NCI-H187 treated with DMSO at 0.1 percent for 48 hours (cell line): ENCODE measurements around the gene SENP3.

ENCODE experiments used
- DNase-seq: peaks from one replicate; lab custom pipeline; 2025; lab: John Stamatoyannopoulos, UW

The SENP3 gene

DNA sequence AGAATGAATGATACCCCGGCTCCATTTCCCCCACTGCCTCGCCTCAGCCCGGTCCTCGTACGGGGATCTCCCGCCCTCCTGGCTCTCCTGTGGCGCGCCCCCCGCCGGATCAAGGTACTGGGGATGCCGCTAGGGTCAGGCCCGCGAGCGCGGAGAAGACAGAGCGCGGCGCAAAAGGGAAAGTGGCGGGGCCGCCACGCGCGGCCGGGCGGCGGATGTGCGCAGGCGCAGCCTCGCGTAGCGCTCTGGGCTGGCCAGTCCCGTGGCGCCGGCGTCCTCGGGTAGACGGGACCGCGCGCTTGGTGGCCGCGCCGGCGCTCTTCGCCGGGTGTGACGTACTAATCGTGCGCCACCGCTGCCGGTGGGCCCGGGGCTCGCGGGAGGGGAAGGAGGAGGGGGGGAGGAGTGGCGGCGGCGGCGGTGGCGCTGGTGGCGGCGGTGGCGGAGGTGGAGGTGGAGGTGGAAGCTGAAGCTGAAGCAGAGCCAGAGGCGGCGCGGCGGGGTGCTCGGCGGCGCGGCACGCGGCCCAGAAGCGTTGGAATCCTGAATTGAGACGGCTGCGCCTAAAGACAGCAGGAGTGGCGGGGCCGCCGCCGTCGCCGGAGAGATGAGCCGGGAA lies at the start of gene SENP3:
SENP3 (plus strand) TSS at position 331 of the 619 bp plus-strand sequence. CDS start 1,158 bp downstream, outside the sequence.
- no peak for DNase-seq

- no peak for DNase-seq
Measured at GRCh38 chr17:7512105-7512504, 49.6 kb upstream of the SENP3 start.

GRCh38 chr17:7512824-7513540 lies 48.7 kb upstream of the SENP3 start:
- no peak for DNase-seq

GRCh38 chr17:7513850-7514419 lies 47.8 kb upstream of the SENP3 start:
- no peak for DNase-seq

DNA sequence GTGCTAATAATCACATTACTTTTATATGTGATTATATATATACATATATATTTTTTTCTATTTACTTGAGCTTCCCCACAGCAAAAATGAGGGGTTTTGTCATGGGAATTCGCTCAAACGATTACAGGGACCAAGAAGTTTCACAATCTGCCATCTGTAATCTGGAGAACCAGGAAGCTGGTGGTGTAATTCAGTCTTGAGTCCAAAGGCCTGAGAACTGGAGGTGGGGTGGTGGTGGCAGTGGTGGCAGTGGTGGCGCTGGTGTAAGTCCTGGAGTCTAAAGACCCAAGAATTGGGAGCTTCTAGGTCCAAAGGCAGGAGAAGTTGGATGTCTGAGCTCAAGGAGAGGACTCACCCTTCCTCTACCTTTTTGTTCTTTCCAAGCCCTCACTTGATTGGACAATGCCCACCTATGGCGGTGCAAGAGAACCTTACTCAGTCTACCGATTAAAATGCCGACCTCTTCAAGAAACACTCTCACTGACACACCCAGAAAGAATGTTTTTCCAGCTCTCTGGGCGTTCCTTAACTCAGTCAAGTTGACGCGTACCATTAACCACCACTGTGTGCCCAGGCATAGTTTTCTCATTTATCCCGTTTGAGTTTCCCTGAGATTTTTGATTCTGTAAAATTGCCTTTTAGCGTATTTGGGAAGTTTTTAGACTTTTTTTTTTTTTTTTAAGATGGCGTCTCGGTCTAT lies 45.7 kb upstream of the SENP3 start:
- DNase-seq = no peak

DNA sequence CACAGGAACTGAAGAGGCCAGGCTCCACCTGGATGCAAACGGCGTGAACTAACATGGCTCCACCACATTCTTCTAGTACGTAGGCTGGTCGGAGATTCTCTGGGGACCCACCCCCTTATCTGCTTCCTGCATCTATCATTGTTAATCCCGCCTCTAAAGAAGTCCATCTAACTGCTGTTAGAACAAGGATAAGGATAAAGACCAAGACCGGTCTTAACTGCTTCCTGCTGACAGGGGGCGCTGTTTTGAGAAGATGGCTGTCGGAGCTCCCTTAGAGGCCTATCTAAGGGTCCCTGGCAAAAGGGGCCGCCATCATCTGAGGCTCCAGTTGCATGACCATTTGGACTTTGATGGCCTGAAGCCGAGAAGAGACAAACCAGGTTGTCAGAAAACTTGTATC lies 38.7 kb upstream of the SENP3 start:
- no peak for DNase-seq

- no peak for DNase-seq
Measured at GRCh38 chr17:7528842-7529241, 32.9 kb upstream of the SENP3 start.

GRCh38 chr17:7530023-7530900 lies 31.5 kb upstream of the SENP3 start:
- no peak for DNase-seq

GRCh38 chr17:7538050-7538449 lies 23.7 kb upstream of the SENP3 start:
- DNase-seq = no peak

DNA sequence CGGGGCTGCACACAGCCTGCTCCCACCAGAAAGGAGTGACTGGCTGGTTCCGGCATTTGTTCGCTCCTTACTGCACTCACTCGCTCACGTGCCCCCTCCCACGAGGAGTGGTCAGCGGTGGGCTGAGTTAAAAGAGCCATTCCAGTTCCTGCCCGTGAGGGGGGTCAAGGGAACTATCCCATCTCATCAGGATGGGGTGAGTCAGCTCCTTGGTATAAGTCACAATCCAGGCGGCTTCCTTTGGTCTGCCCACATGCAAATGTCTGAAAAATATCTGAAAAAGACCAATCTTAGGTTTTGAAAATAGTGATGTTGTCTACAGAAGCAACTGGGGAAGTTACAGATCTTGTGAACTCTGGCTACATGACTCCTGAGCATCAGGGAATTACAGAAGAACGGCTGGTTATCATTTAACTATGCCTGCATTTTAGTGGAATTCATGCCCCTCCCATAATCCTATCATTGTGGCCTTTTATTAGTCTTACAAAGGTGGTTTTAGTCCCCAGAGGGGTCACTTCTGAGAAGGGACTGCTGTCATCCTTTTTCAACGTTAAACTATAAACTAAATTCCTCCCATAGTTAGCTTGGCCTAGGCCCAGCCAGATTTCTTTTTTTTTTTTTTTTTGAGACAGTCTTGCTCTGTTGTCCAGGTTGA lies 22.7 kb upstream of the SENP3 start:
- no peak for DNase-seq

- DNase-seq = no peak
Measured at GRCh38 chr17:7541074-7541621, 20.6 kb upstream of the SENP3 start.

- no peak for DNase-seq
Measured at GRCh38 chr17:7544911-7545310, 16.8 kb upstream of the SENP3 start.

DNA sequence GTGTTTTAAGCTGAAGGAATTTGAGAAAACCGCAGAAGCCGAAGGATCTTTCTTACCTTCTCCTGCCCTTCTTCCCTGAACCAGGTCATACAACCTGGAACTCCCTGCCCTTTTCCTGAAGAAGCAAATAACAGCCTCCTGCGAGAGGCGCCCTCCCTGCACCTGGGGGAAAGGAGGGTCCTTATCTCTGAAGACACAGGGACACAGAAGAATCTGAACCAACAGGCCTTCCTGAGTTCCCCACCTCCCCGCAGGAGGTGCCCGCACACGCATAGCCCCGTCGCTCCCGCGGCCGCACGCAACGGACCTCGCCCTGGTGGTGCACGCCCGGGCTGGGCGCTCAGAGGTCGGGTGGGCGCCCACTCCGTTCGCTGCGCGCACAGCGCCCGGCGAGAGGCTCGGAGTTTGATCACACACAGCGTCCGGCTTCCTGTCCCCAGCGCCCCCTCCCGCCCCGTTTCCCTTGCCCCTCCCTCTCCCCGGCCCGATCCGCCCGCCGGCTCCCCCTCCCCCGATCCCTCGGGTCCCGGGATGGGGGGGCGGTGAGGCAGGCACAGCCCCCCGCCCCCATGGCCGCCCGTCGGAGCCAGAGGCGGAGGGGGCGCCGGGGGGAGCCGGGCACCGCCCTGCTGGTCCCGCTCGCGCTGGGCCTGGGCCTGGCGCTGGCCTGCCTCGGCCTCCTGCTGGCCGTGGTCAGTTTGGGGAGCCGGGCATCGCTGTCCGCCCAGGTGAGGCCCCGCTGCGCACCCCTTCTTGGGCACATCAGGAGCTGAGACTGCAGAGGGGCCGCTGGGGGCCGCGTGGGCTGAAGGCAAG lies 12.9 kb upstream of the SENP3 start, which contains the start of gene TNFSF12:
TNFSF12 (plus strand) TSS at position 474 of the 816 bp plus-strand sequence; CDS start at position 570, 96 bp downstream.
- no peak for DNase-seq

DNA sequence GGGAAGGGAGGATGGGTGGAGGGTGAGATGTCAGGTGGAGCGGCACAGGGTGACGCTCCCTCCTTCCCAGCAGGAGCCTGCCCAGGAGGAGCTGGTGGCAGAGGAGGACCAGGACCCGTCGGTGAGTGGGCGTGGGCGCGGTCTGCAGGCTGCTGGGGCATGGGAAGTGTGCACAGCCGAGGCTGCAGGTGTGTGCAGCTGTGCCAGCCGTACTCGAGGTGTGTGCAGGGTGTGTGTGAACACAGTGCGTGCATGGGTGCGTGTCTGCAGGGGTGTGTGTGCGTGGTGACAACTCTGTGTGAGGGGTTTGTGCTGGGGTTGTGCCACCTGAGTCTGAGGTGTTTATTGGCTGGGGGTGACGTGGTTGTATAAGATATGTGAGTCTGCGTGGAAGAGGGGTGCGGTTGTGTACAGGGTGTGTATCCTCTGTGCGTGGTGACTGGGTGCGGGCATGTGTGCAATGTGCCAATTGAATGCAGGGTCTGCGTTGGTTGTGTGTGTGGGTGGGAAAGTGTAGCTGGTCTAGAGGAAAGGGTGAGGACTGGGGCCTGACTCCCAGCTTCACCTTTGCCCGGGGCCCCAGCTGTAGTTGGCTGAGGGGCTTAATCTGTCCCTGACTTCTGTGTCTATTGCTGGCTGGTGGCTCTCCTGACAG lies 12.2 kb upstream of the SENP3 start:
- DNase-seq = no peak

DNA sequence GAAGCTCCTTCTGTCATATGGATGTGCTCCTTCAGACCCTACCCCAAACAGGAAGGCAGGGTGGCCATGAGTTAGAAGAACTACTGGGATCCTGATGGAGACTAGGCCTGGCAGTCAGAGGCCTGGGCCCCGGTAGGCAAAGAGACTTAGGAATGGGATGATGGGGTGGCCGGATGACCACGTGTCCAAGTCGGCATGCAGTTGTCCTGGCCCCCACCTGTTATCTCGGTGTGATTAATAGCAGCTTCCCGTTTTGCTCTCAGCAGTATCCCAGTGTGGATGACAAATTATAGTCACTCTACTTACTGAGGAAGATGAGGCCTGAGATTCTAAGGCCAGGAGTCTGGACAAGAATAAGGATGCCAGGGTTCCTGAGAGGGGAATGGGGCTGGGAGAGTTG lies 11.4 kb upstream of the SENP3 start:
- DNase-seq = no peak

GRCh38 chr17:7551396-7551795 lies 10.3 kb upstream of the SENP3 start:
- DNase-seq = no peak

DNA sequence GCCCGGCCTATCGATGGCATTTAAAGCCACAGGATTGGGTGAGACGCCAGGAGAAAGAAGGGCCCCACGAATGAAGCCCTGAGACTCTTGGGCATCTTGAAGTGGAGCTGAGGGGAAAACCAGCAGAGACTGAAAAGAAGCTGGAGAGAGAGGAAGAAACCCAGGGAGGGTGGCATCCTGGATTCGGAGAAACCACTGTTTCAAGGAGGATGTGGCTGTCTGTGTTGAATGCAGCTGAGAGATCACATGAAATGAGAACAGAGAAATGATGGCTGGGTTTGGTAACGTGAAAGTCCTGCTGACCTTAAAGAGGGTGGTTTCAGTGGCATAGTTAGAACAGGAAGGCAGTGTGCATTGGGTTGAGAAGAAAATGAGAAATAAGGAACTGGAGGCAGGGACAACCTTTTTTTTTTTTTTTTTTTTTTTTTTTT lies 9.1 kb upstream of the SENP3 start:
- DNase-seq = no peak

DNA sequence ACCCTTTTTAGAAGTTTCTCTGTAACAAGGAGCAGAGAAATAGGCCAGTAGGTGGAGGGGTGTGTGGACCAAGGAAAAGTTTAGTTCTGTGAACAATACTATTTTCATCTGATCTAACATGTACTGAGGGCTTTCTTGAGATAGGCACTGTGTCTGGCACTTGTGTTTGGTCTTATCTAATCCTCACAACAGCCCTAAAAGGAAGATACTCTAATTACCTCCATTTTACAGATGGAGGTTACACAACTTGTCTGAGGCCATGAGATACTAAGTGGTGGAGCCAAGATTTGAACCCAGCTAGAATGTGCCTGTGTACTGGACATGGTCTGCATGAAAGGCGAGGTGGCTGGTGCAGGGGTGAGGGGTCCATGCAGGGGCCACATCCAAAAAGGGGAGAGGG lies 8.4 kb upstream of the SENP3 start:
- DNase-seq = no peak

DNA sequence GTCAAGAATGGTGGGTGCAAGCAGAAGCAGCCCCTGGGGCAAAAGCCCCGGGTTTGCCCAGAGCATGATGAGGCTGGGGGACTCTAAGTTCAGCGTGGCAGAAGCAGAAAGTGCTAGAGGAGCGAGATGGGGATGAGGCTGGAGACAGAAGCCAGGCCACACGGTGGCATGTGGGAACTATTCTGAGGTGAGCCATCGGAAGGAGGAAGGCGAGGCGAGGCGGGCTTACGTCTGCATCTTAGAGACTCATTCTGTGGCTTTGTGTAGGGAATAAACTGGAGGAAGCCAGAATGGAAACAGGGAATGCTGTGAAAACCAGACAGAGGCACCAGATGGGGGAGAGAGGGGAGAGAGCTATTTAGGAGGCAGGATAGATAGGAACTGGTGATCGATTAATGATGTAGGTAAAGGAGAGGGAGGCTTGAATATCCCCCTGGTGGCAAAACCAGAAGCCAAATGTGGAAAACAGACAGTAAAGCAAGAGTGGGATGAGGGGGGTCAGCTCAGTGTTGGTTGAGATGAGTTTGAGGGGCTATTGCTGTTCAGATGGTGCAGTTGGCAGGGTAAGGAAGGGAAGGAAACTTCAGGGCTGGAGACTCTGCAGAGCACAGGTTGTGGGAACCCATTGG lies 6.3 kb upstream of the SENP3 start:
- no peak for DNase-seq
